HPDE6-E6E7 (cell line): ENCODE data around the gene TAGAP.

Experiments used
- DNase-seq: peaks from one replicate; pipeline ENCODE4 v3.0.0; 2011; ENCODE audit warnings: missing footprints; ENCODE audit errors: extremely low spot score

Gene TAGAP

GRCh38 chr6:159071843-159072769 lies 27.3 kb upstream of the TAGAP start:
- DNase-seq = no peak

- no peak for DNase-seq
These were observed 24.2 kb upstream of the TAGAP start for GRCh38 chr6:159068904-159069578.

DNA sequence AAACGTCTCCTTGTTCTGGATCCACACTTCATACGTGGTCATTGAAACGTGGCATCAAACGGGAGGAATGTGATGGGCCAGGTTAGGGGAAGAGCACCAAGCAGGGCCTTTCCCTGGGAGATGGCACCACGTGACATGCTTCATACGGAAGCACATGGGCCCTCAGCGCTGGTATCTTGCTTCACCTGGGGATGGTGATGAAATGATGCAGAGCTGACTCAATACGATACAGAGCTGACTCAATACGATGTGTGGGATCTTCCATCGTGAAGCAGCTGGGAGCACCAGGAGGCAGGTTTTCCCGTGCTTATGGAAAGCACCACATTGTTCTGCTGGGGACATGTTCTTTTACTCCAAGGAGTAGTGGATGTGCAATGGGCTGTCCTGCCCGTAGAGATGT lies 22.5 kb upstream of the TAGAP start:
- DNase-seq = peak; percentile 26

GRCh38 chr6:159066483-159066882 lies 21.7 kb upstream of the TAGAP start:
- DNase-seq = no peak

DNA sequence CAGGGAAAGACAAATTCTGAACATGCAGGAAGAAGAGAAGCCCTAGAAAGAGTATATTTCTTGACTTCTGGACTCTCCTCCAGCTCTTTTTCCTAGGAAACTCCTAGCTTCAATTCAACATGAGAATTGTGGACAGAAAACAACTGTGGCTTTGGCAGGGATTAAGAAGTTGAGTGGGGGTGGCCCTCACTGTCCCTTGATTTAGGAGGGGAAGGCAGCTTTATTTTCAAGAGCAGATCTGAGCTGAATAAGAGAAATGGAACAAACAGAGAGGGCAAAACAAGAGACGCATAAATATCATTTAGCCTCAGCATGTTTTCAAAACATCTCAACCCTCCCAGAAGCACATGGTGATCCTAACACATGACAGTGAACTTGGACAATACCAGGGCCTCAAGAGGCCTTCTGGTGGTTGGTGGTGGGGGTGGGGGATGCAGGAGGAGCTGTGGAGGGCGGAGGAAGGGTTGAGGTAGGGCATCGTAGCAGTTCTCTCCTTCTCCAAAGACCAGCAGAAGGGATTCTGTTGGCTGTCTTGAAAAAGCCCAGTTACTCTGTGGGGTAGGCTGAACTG lies 21.1 kb upstream of the TAGAP start:
- DNase-seq = no peak

DNA sequence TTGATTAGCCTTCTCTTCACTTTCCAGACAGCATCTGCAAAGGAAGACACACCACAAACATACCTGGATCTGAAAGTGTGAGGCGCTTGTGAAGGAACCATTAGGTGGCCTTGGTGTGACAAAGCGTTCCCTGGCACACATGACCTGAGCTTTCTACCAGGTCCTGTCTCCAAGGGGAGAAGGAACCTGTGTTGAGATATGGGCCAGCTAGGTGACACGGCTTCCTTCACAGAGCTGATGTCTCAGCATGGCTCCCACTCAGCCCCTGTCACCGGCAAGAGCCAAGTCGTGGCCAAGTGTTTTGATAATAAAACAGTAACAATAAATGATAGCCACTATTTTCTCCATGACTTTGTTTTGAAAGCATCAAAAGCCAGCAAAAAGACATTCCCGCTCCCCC lies 20.3 kb upstream of the TAGAP start:
- no peak for DNase-seq

DNA sequence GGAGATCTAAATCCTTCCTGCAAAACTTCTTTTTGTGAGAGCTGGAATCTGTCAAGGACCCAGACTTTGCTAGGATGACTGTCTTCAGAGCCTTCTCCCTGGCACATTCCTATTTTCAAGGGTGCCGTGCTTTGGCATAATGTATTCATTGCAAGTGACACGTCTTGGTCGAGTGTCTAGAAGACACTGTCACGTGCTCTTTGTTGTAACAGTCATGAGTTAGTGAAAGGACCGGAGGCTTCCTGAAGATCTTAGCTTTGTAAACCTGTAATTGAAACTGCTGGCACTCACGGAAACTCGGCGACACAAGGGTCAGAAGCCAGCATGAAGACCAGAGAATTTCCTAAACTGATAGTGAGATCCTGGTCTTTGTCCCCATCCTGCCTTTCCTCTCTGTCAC lies 19.7 kb upstream of the TAGAP start:
- DNase-seq = no peak

GRCh38 chr6:159063549-159063948 lies 18.8 kb upstream of the TAGAP start:
- DNase-seq = no peak

DNA sequence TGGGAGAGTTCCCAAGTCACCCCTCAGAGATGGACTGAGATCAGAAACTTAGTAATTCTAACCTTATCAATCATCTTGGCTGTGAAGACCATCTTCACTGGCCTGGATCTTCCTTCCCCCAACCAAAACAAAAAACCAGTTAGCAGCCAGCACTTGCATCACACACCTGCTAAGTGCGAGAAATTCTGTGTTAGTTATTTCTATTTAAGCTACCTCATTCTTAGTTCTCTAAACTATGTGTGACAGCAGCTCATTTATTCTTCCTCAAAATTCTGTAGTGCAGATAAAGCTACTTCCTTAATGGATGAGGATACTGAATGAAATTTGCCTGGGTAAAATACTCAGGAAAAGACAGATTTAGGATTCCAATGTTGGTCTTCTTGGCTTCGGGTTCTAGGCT lies 18.2 kb upstream of the TAGAP start:
- no peak for DNase-seq

GRCh38 chr6:159062564-159062945 lies 17.8 kb upstream of the TAGAP start:
- no peak for DNase-seq

GRCh38 chr6:159061805-159062563 lies 17.2 kb upstream of the TAGAP start:
- no peak for DNase-seq

- no peak for DNase-seq
These were observed 16.4 kb upstream of the TAGAP start for GRCh38 chr6:159061146-159061545.

DNA sequence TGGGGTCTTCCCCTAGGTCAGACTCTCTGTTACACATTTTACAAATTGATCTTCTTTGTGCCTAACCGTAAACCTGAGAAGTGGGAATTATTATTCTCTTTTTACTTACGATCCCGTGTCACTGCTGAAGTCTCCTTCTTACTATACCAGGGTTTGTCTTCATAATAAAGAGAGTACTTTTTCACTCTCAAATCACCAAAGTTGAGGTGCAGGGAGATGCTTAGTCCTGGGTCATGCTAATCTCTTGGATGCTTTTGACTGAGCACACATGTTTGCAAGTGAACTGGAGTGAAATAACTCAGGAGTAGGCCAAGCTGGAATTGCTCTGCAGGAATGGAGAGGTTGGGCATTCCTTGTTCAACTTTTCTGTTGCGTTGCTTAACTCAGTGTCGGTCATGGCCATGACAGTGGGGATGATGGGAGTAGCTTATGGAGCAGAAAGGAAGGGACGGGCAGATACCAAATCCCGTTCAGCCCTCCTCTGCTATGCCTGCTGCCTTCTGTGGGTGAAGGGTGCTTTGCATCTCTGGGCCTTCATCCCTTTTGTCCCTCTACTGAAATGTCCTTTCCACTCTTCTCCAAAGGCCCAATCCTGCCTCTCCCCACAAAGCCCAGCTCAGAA lies 15.2 kb upstream of the TAGAP start:
- no peak for DNase-seq

DNA sequence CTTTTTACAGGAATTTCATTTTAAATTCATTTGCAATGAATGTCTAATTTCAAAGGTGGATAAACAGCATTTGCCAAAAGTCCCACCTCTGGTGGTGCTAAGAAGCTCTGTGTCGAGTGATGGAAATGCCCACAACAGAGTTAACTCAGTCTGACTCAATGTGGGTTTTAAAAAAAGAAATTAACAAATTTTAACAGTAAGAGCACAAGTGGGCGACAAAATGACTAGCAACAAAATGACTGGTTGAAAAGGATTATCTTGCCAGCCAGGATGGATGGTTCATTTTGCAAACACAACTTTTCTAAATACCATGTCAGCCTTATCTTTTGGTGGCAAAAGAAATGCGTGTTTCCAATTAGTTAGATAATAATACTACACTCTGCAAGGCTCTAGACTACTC lies 14.3 kb upstream of the TAGAP start:
- no peak for DNase-seq

- no peak for DNase-seq
These were observed 12.1 kb upstream of the TAGAP start for GRCh38 chr6:159056899-159057298.

- no peak for DNase-seq
These were observed 11.6 kb upstream of the TAGAP start for GRCh38 chr6:159056432-159056831.

DNA sequence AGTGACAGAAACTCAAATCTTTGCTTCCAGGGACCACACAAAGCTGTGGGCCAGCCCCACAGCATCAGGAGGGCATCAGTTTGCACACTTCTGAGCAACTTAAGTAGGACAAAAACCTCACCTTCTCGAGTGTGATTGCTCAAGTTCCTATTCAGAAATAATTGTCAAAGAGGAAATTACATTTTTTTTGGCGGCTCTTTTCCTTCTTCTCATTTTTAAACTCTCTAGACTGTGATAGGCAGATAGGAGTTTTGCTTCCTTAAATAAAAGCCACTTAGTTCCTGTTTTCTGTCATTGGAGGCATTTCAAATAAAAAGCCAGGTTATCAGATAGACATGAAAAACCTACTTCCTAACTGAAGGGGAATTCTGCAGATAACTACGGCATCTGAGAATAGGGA lies 11.2 kb upstream of the TAGAP start:
- DNase-seq = no peak

- no peak for DNase-seq
These were observed 9.1 kb upstream of the TAGAP start for GRCh38 chr6:159053781-159054398.

- no peak for DNase-seq
These were observed 7.9 kb upstream of the TAGAP start for GRCh38 chr6:159052720-159053119.

GRCh38 chr6:159047891-159048685 lies 3.3 kb upstream of the TAGAP start:
- DNase-seq = no peak
